Measurements from ENCODE around the gene CEMIP2.

The CEMIP2 gene

GRCh38 chr9:71781391-71781790, 13.1 kb upstream of the CEMIP2 start:
- no peaks in the 10 kb centered on the region for H3K79me2 ChIP-seq (ENCODE audit: control insufficient read depth, insufficient read depth, low read length)
- H3K23ac ChIP-seq (ENCODE audit: low read length), result no peak overlapping the region
- H4K5ac ChIP-seq (ENCODE audit: low read length), result no peak overlapping the region
- no peak overlapping the region for H3K4me2 ChIP-seq (ENCODE audit: low read length)
- H3K4ac ChIP-seq (ENCODE audit: low read depth, low read length), result no peak overlapping the region
- no peak overlapping the region for H3K27ac ChIP-seq (ENCODE audit: low read depth, low read length)
- no peak overlapping the region for H3K9ac ChIP-seq (ENCODE audit: low read length)
- no peak overlapping the region for H2BK5ac ChIP-seq (ENCODE audit: low read length)
- no peaks in the 10 kb centered on the region for H3K79me1 ChIP-seq (ENCODE audit: low read length)
- no peak for DNase-seq
- H2BK15ac ChIP-seq (replicated peaks; ENCODE audit: low read depth), result no peak overlapping the region
- H2BK120ac ChIP-seq (ENCODE audit: low read depth, low read length), result no peak overlapping the region
- H3K18ac ChIP-seq (ENCODE audit: low read length), result no peak overlapping the region
- H2AK5ac ChIP-seq (ENCODE audit: low read length), result no peak overlapping the region
- no peak overlapping the region for H3K56ac ChIP-seq (ENCODE audit: low read length)
- no peak overlapping the region for H4K8ac ChIP-seq (ENCODE audit: low read depth, low read length)
- H3K36me3 ChIP-seq (ENCODE audit: control insufficient read depth, insufficient read depth, low read length), result no peaks in the 10 kb centered on the region
- peaks cover 5% of the 10 kb centered on the region for H3K4me1 ChIP-seq (ENCODE audit: control insufficient read depth, low read depth, low read length)
- H3K4me3 ChIP-seq (ENCODE audit: low read length), result no peak overlapping the region
- no peaks in the 10 kb centered on the region for H3K27me3 ChIP-seq (ENCODE audit: insufficient read depth, low read length, poor library complexity)

- Histone ChIP-seq H2BK15ac (replicated peaks; ENCODE audit: low read depth) (no peak overlapping the region), H4K8ac (ENCODE audit: low read depth, low read length) (no peak overlapping the region), H3K36me3 (ENCODE audit: control insufficient read depth, insufficient read depth, low read length) (no peaks in the 10 kb centered on the region), H3K79me1 (ENCODE audit: low read length) (no peaks in the 10 kb centered on the region), H3K27ac (ENCODE audit: low read depth, low read length) (no peak overlapping the region), H3K18ac (ENCODE audit: low read length) (no peak overlapping the region), H3K4me3 (ENCODE audit: low read length) (no peak overlapping the region), H3K4me2 (ENCODE audit: low read length) (no peak overlapping the region), H4K5ac (ENCODE audit: low read length) (no peak overlapping the region), H3K4me1 (ENCODE audit: control insufficient read depth, low read depth, low read length) (peaks cover 5% of the 10 kb centered on the region), H3K4ac (ENCODE audit: low read depth, low read length) (no peak overlapping the region), H3K9ac (ENCODE audit: low read length) (no peak overlapping the region), H2BK120ac (ENCODE audit: low read depth, low read length) (no peak overlapping the region), H3K56ac (ENCODE audit: low read length) (no peak overlapping the region), H3K27me3 (ENCODE audit: insufficient read depth, low read length, poor library complexity) (no peaks in the 10 kb centered on the region), H2BK5ac (ENCODE audit: low read length) (no peak overlapping the region), H2AK5ac (ENCODE audit: low read length) (no peak overlapping the region), H3K79me2 (ENCODE audit: control insufficient read depth, insufficient read depth, low read length) (no peaks in the 10 kb centered on the region), H3K23ac (ENCODE audit: low read length) (no peak overlapping the region)
- WGBS (ENCODE audit: extremely low coverage, insufficient coverage, low lambda C conversion rate), result no CpG with 5 or more reads among the region's 3 CpGs
- no peak for DNase-seq
Measured at GRCh38 chr9:71780953-71781352, 12.6 kb upstream of the CEMIP2 start.

- Histone ChIP-seq H2BK5ac (ENCODE audit: low read length) (no peak overlapping the region), H3K4ac (ENCODE audit: low read depth, low read length) (no peak overlapping the region), H2AK5ac (ENCODE audit: low read length) (no peak overlapping the region), H3K27ac (ENCODE audit: low read depth, low read length) (no peak overlapping the region), H3K79me1 (ENCODE audit: low read length) (no peaks in the 10 kb centered on the region), H3K36me3 (ENCODE audit: control insufficient read depth, insufficient read depth, low read length) (no peaks in the 10 kb centered on the region), H3K79me2 (ENCODE audit: control insufficient read depth, insufficient read depth, low read length) (no peaks in the 10 kb centered on the region), H4K5ac (ENCODE audit: low read length) (no peak overlapping the region), H3K4me1 (ENCODE audit: control insufficient read depth, low read depth, low read length) (peaks cover 2% of the 10 kb centered on the region), H3K4me2 (ENCODE audit: low read length) (no peak overlapping the region), H2BK120ac (ENCODE audit: low read depth, low read length) (no peak overlapping the region), H4K8ac (ENCODE audit: low read depth, low read length) (no peak overlapping the region), H3K18ac (ENCODE audit: low read length) (no peak overlapping the region), H3K23ac (ENCODE audit: low read length) (no peak overlapping the region), H3K27me3 (ENCODE audit: insufficient read depth, low read length, poor library complexity) (no peaks in the 10 kb centered on the region), H2BK15ac (replicated peaks; ENCODE audit: low read depth) (no peak overlapping the region), H3K9ac (ENCODE audit: low read length) (no peak overlapping the region), H3K56ac (ENCODE audit: low read length) (no peak overlapping the region), H3K4me3 (ENCODE audit: low read length) (no peak overlapping the region)
- WGBS (ENCODE audit: extremely low coverage, insufficient coverage, low lambda C conversion rate), result no CpG with 5 or more reads among the region's 5 CpGs
- DNase-seq, result no peak
Measured at GRCh38 chr9:71778085-71778484, 9.8 kb upstream of the CEMIP2 start.

DNA sequence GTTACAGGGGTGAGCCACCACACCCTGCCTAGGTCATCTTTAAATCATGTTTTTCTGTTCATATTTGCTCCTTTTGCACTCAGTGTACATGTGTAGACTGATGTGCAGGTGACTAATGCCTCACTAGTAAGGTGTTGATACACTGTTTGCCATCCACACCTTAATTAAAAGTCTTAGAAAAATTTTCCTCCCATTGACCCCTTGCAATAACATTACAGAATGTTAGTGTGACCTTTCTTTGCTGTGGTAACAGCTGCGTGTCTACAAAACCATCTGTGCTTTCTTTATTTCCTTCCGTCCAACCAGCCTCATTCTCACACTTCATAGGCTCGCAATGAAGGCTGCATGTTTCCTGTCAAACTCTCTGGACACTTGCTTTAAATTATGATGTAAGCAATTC, 6.6 kb upstream of the CEMIP2 start:
- Histone ChIP-seq H3K79me1 (ENCODE audit: low read length) (no peaks in the 10 kb centered on the region), H3K36me3 (ENCODE audit: control insufficient read depth, insufficient read depth, low read length) (no peaks in the 10 kb centered on the region), H4K8ac (ENCODE audit: low read depth, low read length) (no peak overlapping the region), H3K18ac (ENCODE audit: low read length) (no peak overlapping the region), H2AK5ac (ENCODE audit: low read length) (no peak overlapping the region), H3K4ac (ENCODE audit: low read depth, low read length) (no peak overlapping the region), H3K23ac (ENCODE audit: low read length) (no peak overlapping the region), H3K27ac (ENCODE audit: low read depth, low read length) (no peak overlapping the region), H3K56ac (ENCODE audit: low read length) (no peak overlapping the region), H3K79me2 (ENCODE audit: control insufficient read depth, insufficient read depth, low read length) (no peaks in the 10 kb centered on the region), H2BK15ac (replicated peaks; ENCODE audit: low read depth) (no peak overlapping the region), H3K27me3 (ENCODE audit: insufficient read depth, low read length, poor library complexity) (no peaks in the 10 kb centered on the region), H3K9ac (ENCODE audit: low read length) (no peak overlapping the region), H3K4me1 (ENCODE audit: control insufficient read depth, low read depth, low read length) (no peaks in the 10 kb centered on the region), H3K4me2 (ENCODE audit: low read length) (no peak overlapping the region), H3K4me3 (ENCODE audit: low read length) (no peak overlapping the region), H2BK120ac (ENCODE audit: low read depth, low read length) (no peak overlapping the region), H4K5ac (ENCODE audit: low read length) (no peak overlapping the region), H2BK5ac (ENCODE audit: low read length) (no peak overlapping the region)
- WGBS (ENCODE audit: extremely low coverage, insufficient coverage, low lambda C conversion rate), result no CpG with 5 or more reads among the region's 3 CpGs
- DNase-seq, result no peak

DNA sequence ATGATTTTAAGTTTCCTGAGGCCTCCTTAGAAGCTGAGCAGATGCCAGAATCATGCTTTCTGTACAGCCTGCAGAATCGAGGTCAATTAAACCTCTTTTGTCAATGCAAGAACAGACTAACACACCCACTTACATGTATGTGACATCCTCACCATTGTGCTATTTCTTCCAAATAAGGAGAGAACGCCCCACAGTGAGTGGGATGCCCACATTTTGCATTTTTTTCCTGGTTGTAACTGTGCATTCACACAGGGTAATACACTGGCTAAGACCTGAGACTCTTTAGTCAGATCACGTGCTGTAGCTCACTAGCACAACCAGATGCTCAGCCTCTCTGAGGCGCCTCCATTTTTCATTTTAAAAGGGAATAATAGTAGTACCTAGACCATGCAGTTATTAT, 4.4 kb upstream of the CEMIP2 start:
- Histone ChIP-seq H3K27ac (ENCODE audit: low read depth, low read length) (no peak overlapping the region), H3K27me3 (ENCODE audit: insufficient read depth, low read length, poor library complexity) (no peaks in the 10 kb centered on the region), H3K79me2 (ENCODE audit: control insufficient read depth, insufficient read depth, low read length) (peaks cover 4% of the 10 kb centered on the region), H3K4me1 (ENCODE audit: control insufficient read depth, low read depth, low read length) (no peaks in the 10 kb centered on the region), H3K4me2 (ENCODE audit: low read length) (no peak overlapping the region), H2BK15ac (replicated peaks; ENCODE audit: low read depth) (no peak overlapping the region), H3K4ac (ENCODE audit: low read depth, low read length) (no peak overlapping the region), H3K18ac (ENCODE audit: low read length) (no peak overlapping the region), H3K56ac (ENCODE audit: low read length) (no peak overlapping the region), H3K36me3 (ENCODE audit: control insufficient read depth, insufficient read depth, low read length) (no peaks in the 10 kb centered on the region), H2BK120ac (ENCODE audit: low read depth, low read length) (no peak overlapping the region), H4K5ac (ENCODE audit: low read length) (no peak overlapping the region), H3K4me3 (ENCODE audit: low read length) (no peak overlapping the region), H3K23ac (ENCODE audit: low read length) (no peak overlapping the region), H2AK5ac (ENCODE audit: low read length) (no peak overlapping the region), H3K79me1 (ENCODE audit: low read length) (no peaks in the 10 kb centered on the region), H2BK5ac (ENCODE audit: low read length) (no peak overlapping the region), H3K9ac (ENCODE audit: low read length) (no peak overlapping the region), H4K8ac (ENCODE audit: low read depth, low read length) (no peak overlapping the region)
- no CpG with 5 or more reads among the region's 4 CpGs for WGBS (ENCODE audit: extremely low coverage, insufficient coverage, low lambda C conversion rate)
- DNase-seq, result no peak

DNA sequence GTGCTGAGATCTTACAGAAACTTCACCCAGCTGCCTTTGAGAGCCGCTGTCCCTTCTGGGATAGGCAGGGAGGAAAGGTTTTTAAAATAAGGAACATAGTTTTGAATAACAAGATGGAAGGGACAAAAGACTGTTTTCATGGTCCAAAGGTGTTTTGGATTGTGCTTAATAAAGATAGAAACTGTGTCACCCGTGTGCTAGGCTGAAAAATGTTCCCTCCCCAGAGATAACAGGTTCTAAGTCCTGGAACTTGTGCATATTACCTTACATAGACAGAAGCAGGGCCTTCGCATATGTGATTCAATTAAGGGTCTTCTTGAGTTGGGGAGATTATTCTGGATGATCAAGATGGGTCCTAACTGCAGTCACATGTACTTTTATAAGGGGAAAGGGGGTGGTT, 1.9 kb upstream of the CEMIP2 start:
- Histone ChIP-seq H4K5ac (ENCODE audit: low read length) (no peak overlapping the region), H3K23ac (ENCODE audit: low read length) (no peak overlapping the region), H3K27me3 (ENCODE audit: insufficient read depth, low read length, poor library complexity) (no peaks in the 10 kb centered on the region), H3K27ac (ENCODE audit: low read depth, low read length) (no peak overlapping the region), H3K4me2 (ENCODE audit: low read length) (no peak overlapping the region), H3K56ac (ENCODE audit: low read length) (no peak overlapping the region), H3K4ac (ENCODE audit: low read depth, low read length) (no peak overlapping the region), H3K4me1 (ENCODE audit: control insufficient read depth, low read depth, low read length) (peaks cover 8% of the 10 kb centered on the region), H3K79me2 (ENCODE audit: control insufficient read depth, insufficient read depth, low read length) (peaks cover 28% of the 10 kb centered on the region), H2BK5ac (ENCODE audit: low read length) (no peak overlapping the region), H2AK5ac (ENCODE audit: low read length) (no peak overlapping the region), H2BK120ac (ENCODE audit: low read depth, low read length) (no peak overlapping the region), H3K4me3 (ENCODE audit: low read length) (no peak overlapping the region), H3K36me3 (ENCODE audit: control insufficient read depth, insufficient read depth, low read length) (no peaks in the 10 kb centered on the region), H2BK15ac (replicated peaks; ENCODE audit: low read depth) (no peak overlapping the region), H3K18ac (ENCODE audit: low read length) (no peak overlapping the region), H3K9ac (ENCODE audit: low read length) (no peak overlapping the region), H4K8ac (ENCODE audit: low read depth, low read length) (no peak overlapping the region), H3K79me1 (ENCODE audit: low read length) (peaks cover 6% of the 10 kb centered on the region)
- whole genome bisulfite sequencing (ENCODE audit: extremely low coverage, insufficient coverage, low lambda C conversion rate), result no CpG with 5 or more reads among the region's 3 CpGs
- no peak for DNase-seq
